ENCODE measurements around the gene CPNE7.

CPNE7 gene
- long read RNA-seq: 0 reads

GRCh38 chr16:89575247-89576152, at the start of gene CPNE7:
Gene CPNE7 (plus strand): TSS chr16:89575758. CDS start chr16:89575898, 140 bp downstream.
- Histone ChIP-seq H3K27ac (replicated peaks) (no peak within 1 kb of the TSS), H3K4me3 (replicated peaks; ENCODE audit: insufficient read depth, low read length) (peak within 1 kb of the TSS; percentile 16; the same call in 1 of the 2 replicates), H3K27me3 (ENCODE audit: insufficient read depth, poor library complexity, severe bottlenecking) (no peaks in the 10 kb centered on the region)
- no peak for TF ChIP-seq GABPA (IDR thresholded peaks at IDR 0.05; ENCODE audit: low read depth)
- no peak for TF ChIP-seq CTCF (IDR thresholded peaks at IDR 0.05; ENCODE audit: insufficient read depth, low read length)
- TF ChIP-seq POLR2AphosphoS5 (IDR thresholded peaks at IDR 0.05; ENCODE audit: low read depth): no peak
- TF ChIP-seq SPI1 (IDR thresholded peaks at IDR 0.05; ENCODE audit: borderline replicate concordance, low read depth): no peak
- TF ChIP-seq, protein P1, sequence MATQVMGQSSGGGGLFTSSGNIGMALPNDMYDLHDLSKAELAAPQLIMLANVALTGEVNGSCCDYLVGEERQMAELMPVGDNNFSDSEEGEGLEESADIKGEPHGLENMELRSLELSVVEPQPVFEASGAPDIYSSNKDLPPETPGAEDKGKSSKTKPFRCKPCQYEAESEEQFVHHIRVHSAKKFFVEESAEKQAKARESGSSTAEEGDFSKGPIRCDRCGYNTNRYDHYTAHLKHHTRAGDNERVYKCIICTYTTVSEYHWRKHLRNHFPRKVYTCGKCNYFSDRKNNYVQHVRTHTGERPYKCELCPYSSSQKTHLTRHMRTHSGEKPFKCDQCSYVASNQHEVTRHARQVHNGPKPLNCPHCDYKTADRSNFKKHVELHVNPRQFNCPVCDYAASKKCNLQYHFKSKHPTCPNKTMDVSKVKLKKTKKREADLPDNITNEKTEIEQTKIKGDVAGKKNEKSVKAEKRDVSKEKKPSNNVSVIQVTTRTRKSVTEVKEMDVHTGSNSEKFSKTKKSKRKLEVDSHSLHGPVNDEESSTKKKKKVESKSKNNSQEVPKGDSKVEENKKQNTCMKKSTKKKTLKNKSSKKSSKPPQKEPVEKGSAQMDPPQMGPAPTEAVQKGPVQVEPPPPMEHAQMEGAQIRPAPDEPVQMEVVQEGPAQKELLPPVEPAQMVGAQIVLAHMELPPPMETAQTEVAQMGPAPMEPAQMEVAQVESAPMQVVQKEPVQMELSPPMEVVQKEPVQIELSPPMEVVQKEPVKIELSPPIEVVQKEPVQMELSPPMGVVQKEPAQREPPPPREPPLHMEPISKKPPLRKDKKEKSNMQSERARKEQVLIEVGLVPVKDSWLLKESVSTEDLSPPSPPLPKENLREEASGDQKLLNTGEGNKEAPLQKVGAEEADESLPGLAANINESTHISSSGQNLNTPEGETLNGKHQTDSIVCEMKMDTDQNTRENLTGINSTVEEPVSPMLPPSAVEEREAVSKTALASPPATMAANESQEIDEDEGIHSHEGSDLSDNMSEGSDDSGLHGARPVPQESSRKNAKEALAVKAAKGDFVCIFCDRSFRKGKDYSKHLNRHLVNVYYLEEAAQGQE (IDR thresholded peaks at IDR 0.05; ENCODE audit: insufficient replicate concordance, low read depth): no peak
- DNase-seq (ENCODE audit: low read depth in 1 of 2, low spot score in 1 of 2): no peak

- no peak overlapping the region for H3K4me3 ChIP-seq (replicated peaks; ENCODE audit: insufficient read depth, low read length)
- no peak for DNase-seq (ENCODE audit: low read depth in 1 of 2, low spot score in 1 of 2)
- H3K27ac ChIP-seq (replicated peaks): no peak overlapping the region
- TF ChIP-seq, protein P1 (IDR thresholded peaks at IDR 0.05; ENCODE audit: insufficient replicate concordance, low read depth): no peak
- TF ChIP-seq CTCF (IDR thresholded peaks at IDR 0.05; ENCODE audit: insufficient read depth, low read length) (no peak), GABPA (IDR thresholded peaks at IDR 0.05; ENCODE audit: low read depth) (no peak), SPI1 (IDR thresholded peaks at IDR 0.05; ENCODE audit: borderline replicate concordance, low read depth) (no peak), POLR2AphosphoS5 (IDR thresholded peaks at IDR 0.05; ENCODE audit: low read depth) (no peak)
- H3K27me3 ChIP-seq (ENCODE audit: insufficient read depth, poor library complexity, severe bottlenecking): no peaks in the 10 kb centered on the region
Measured at GRCh38 chr16:89529097-89529496, 46.5 kb upstream of the CPNE7 start.

- H3K4me3 ChIP-seq (replicated peaks; ENCODE audit: insufficient read depth, low read length): no peak overlapping the region
- DNase-seq (ENCODE audit: low read depth in 1 of 2, low spot score in 1 of 2): no peak
- no peaks in the 10 kb centered on the region for H3K27me3 ChIP-seq (ENCODE audit: insufficient read depth, poor library complexity, severe bottlenecking)
- no peak for TF ChIP-seq GABPA (IDR thresholded peaks at IDR 0.05; ENCODE audit: low read depth)
- TF ChIP-seq, protein P1 (IDR thresholded peaks at IDR 0.05; ENCODE audit: insufficient replicate concordance, low read depth): no peak
- TF ChIP-seq SPI1 (IDR thresholded peaks at IDR 0.05; ENCODE audit: borderline replicate concordance, low read depth): no peak
- no peak for TF ChIP-seq POLR2AphosphoS5 (IDR thresholded peaks at IDR 0.05; ENCODE audit: low read depth)
- TF ChIP-seq CTCF (IDR thresholded peaks at IDR 0.05; ENCODE audit: insufficient read depth, low read length): no peak
- no peak overlapping the region for H3K27ac ChIP-seq (replicated peaks)
Measured at GRCh38 chr16:89530401-89531381, 44.9 kb upstream of the CPNE7 start.
